ENCODE results near the gene IRGQ.

The IRGQ gene

DNA sequence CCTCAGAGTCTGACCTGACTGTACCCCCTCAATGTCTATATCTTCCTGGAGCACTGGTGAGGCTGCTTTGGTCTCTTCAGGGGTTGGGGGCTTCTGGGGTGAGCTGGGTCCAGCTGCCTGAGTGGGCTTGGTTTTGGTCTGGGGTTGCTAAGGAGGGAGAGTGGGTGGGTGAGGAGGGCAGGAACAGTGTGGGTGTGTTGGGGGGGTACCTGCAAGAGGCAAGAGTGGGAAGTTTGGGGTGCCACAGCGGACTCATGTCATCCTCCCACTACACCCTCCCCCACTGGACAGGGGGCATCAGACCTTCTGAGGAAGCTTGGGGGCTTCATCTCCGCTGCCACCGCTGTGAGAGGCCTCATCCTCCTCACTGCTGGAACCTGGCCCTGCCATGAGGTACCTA, 49.4 kb downstream of the IRGQ start:
- no peak for DNase-seq

DNA sequence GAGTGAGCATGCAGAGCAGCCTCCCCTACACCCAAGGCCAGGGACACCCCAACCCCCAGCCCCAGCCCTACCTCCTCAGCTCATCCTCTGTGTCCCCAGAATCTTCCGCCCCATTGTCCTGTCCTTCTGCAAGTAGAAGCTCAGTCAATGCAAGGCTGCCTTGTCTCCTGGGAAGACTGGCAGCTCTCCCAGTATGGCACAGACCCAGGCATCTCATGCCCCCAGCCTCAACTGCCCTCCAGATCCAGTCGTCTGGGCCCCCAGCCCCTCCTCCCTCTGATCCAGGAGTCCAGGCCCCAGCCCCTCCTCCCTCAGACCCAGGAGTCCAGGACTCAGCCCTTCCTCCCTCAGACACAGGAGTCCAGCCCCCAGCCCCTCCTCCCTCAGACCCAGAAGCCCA, 50.0 kb downstream of the IRGQ start:
- DNase-seq = peak in 18 of 51 donors; percentile 4 to 50 (median 18)

DNA sequence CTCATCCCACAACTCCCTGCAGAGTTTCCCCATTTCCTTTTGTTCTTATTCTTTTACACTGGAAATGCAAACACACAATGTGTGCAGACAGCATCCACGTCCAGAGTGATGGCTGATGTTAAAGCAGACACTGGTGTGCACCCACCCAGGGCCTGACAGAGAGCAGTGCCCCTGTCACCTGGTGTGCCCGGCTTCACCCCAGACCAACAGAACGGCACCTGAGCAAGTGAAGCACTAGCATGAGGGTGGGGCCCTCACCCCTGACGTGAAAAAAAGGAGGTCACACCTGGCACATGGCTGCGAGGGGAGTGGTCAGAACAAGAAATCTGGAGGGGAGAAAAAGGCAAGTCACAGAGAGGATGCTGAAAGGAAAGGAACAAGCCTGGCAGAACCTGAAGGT, 50.7 kb downstream of the IRGQ start:
- no peak for DNase-seq

DNA sequence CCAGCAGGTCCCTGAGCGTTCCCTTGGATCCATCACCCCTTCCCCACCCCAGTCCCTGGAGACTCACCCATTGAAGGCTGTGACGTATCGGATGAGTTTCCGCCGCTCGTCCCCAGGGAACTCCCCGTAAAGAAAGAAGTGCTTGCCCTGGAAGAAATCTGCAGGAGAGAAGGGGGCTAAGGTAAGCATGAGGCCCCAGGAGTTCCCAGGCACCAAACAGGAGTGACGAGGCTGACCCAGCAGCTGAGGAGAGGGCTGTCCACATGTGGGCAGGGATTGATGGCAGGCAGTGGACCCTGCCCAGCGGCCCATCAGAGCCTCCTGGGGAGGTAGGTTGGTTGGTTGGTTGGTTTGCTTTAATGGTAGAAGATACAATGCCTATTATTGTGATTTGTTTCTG, 51.9 kb downstream of the IRGQ start:
- no peak for DNase-seq

DNA sequence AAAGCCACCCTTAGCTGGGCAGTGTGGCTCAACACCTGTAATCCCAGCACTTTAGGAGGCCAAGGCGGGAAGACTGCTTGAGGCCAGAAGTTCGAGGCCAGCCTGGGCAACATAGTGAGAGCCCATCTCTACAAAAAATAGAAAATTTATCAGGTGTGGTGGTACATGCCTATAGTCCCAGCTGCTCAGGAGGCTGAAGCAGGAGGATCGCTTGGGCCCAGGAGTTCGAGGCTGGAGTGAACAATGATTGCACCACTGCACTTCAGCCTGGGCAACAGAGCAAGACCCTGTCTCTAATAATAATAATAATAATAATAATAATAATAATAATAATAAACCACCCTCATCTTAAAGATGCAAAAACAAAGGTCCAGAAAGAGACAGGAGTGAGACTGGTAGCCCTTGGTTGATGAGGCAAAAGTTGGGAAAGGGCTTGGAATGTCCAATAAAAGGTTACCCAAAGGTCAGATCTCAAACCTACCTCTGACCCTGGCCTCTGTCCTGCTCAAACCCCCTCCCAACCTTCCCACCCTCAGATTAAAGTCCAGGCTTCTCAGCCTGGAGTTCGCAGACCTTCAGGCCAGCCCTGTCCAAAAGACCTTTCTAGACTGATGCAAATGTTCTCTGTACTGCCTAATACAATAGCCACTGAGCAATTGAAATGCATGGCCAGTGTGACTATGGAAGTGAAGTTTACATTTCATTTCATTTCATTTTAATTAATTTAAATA, 53.8 kb downstream of the IRGQ start:
- no peak for DNase-seq

DNA sequence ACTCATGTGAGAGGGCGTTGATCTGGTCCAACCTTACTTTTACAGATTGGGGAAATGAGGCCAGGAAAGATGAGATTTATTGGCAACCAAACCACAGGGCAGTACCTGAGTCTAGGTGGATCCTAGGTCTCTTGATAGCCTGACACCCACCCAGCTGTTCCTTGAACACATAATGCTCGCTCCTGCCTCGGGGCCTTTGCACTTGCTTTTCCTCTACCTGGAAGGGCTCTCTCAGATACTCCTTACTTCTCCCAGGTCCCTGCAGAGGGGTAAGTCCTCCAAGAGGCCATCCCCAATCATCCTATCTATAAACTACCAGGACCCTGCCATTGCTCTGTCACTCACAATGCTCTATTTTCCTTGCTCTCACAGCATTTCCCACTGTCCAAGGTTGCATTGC, 55.6 kb downstream of the IRGQ start:
- DNase-seq = no peak

DNA sequence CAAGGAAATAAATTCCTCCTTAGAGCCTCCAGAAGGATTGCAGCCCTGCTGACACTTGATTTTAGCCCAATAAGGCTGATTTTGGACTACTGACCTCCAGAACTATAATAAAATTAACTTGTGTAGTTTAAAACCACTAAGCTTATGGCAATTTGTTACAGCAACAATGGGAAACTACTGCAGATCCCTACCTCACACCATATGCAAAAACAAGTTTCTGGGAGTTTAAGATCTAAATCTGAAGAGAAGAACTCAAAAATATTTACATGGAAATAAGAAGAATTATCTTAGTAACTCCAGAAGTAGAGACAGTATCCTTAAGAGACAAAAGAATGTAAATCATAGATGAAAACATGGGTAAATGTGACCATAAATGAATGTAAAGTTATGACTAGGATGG, 57.0 kb downstream of the IRGQ start:
- no peak for DNase-seq

DNA sequence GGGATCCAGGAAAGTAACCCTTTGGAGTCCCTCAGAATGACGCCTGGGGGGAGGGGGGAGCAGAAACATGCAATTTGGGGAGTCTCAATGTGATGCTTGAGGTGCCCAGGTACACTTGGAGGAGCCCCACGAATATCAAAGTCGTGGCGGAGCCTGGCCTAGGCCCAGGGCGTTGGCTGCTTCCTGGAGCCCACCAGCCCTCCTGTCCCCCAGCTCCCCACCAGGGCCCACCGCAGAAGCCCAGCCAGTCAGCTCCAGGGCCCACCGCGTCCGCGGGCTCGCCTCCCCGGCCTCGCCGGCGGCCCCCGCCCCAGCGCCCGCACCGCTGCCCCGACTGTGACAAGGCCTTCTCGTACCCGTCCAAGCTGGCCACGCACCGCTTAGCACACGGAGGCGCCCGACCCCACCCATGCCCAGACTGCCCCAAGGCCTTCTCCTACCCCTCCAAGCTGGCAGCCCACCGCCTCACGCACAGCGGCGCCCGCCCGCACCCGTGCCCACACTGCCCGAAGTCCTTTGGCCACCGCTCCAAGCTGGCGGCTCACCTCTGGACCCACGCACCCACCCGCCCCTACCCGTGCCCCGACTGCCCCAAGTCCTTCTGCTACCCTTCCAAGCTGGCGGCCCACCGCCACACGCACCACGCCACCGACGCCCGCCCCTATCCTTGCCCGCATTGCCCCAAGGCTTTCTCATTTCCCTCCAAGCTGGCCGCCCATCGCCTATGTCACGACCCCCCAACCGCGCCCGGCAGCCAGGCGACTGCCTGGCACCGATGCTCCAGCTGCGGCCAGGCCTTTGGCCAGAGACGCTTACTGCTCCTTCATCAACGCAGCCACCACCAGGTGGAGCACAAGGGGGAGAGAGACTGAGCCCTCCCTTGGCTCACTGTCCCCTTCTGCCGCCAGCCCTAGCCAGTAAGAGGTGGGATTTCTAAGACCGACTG, 60.8 kb downstream of the IRGQ start:
- peak in 46 of 51 donors; percentile 4 to 76 (median 46) for DNase-seq
